Measurements from ENCODE around the gene ZFP1.
"Not testable (repeated sequence)": the region's sequence is repeated elsewhere in the genome, so short reads cannot be mapped to it uniquely, and the experiment has no call there.

Gene ZFP1

GRCh38 chr16:75114946-75115825, 33.1 kb upstream of the ZFP1 start:
- Histone ChIP-seq H3K36me3 (ENCODE audit: insufficient read depth, low read depth, low read length) (no peaks in the 10 kb centered on the region), H3K4me1 (ENCODE audit: insufficient read depth, low read length) (peaks cover 27% of the 10 kb centered on the region), H3K9me3 (ENCODE audit: insufficient read depth, low read depth, low read length) (no peaks in the 10 kb centered on the region), H3K27me3 (ENCODE audit: insufficient read depth, low read length) (no peaks in the 10 kb centered on the region), H3K27ac (ENCODE audit: low read length) (no peak overlapping the region), H3K4me3 (ENCODE audit: low read length) (no peak overlapping the region), H3K9ac (ENCODE audit: low read depth, low read length) (no peak overlapping the region)

GRCh38 chr16:75116081-75116910, 32.0 kb upstream of the ZFP1 start, which contains the start of gene LDHD:
Gene LDHD, minus strand, starts transcription at chr16:75116780. Its CDS starts 60 bp downstream, at chr16:75116720.
- Histone ChIP-seq H3K27me3 (ENCODE audit: insufficient read depth, low read length) (no peaks in the 10 kb centered on the region), H3K9ac (ENCODE audit: low read depth, low read length) (peak within 1 kb of the TSS; percentile 59; the same call in 1 of the 2 replicates), H3K27ac (ENCODE audit: low read length) (no peak within 1 kb of the TSS), H3K4me3 (ENCODE audit: low read length) (peak within 1 kb of the TSS; percentile 59), H3K9me3 (ENCODE audit: insufficient read depth, low read depth, low read length) (peaks cover 7% of the 10 kb centered on the region; the same call in 1 of the 2 replicates), H3K4me1 (ENCODE audit: insufficient read depth, low read length) (peaks cover 27% of the 10 kb centered on the region), H3K36me3 (ENCODE audit: insufficient read depth, low read depth, low read length) (no peaks in the 10 kb centered on the region)

- H3K9me3 ChIP-seq (ENCODE audit: insufficient read depth, low read depth, low read length), result peaks cover 13% of the 10 kb centered on the region
- no peak overlapping the region for H3K9ac ChIP-seq (ENCODE audit: low read depth, low read length)
- H3K4me3 ChIP-seq (ENCODE audit: low read length), result peak overlapping the region; percentile 59; the same call in 1 of the 2 replicates
- no peaks in the 10 kb centered on the region for H3K36me3 ChIP-seq (ENCODE audit: insufficient read depth, low read depth, low read length)
- no peak overlapping the region for H3K27ac ChIP-seq (ENCODE audit: low read length)
- H3K27me3 ChIP-seq (ENCODE audit: insufficient read depth, low read length), result no peaks in the 10 kb centered on the region
- H3K4me1 ChIP-seq (ENCODE audit: insufficient read depth, low read length), result peaks cover 22% of the 10 kb centered on the region
Observed at GRCh38 chr16:75116911-75117245, 31.4 kb upstream of the ZFP1 start.

GRCh38 chr16:75118943-75119539, 29.3 kb upstream of the ZFP1 start:
- H3K36me3 ChIP-seq (ENCODE audit: insufficient read depth, low read depth, low read length), result no peaks in the 10 kb centered on the region
- no peaks in the 10 kb centered on the region for H3K27me3 ChIP-seq (ENCODE audit: insufficient read depth, low read length)
- H3K9ac ChIP-seq (ENCODE audit: low read depth, low read length), result peak overlapping the region; percentile 21; the same call in 1 of the 2 replicates
- H3K4me3 ChIP-seq (ENCODE audit: low read length), result no peak overlapping the region
- no peak overlapping the region for H3K27ac ChIP-seq (ENCODE audit: low read length)
- H3K9me3 ChIP-seq (ENCODE audit: insufficient read depth, low read depth, low read length), result peaks cover 22% of the 10 kb centered on the region
- H3K4me1 ChIP-seq (ENCODE audit: insufficient read depth, low read length), result peaks cover 12% of the 10 kb centered on the region

GRCh38 chr16:75120253-75120652, 28.1 kb upstream of the ZFP1 start:
- Histone ChIP-seq H3K27ac (ENCODE audit: low read length) (no peak overlapping the region), H3K9ac (ENCODE audit: low read depth, low read length) (no peak overlapping the region), H3K27me3 (ENCODE audit: insufficient read depth, low read length) (no peaks in the 10 kb centered on the region), H3K36me3 (ENCODE audit: insufficient read depth, low read depth, low read length) (no peaks in the 10 kb centered on the region), H3K4me3 (ENCODE audit: low read length) (no peak overlapping the region), H3K4me1 (ENCODE audit: insufficient read depth, low read length) (peaks cover 12% of the 10 kb centered on the region), H3K9me3 (ENCODE audit: insufficient read depth, low read depth, low read length) (peaks cover 22% of the 10 kb centered on the region)

GRCh38 chr16:75121949-75122568, 26.3 kb upstream of the ZFP1 start:
- H3K9me3 ChIP-seq (ENCODE audit: insufficient read depth, low read depth, low read length), result peaks cover 29% of the 10 kb centered on the region
- no peak overlapping the region for H3K4me3 ChIP-seq (ENCODE audit: low read length)
- peaks cover 12% of the 10 kb centered on the region for H3K4me1 ChIP-seq (ENCODE audit: insufficient read depth, low read length)
- no peaks in the 10 kb centered on the region for H3K27me3 ChIP-seq (ENCODE audit: insufficient read depth, low read length)
- no peak overlapping the region for H3K27ac ChIP-seq (ENCODE audit: low read length)
- no peaks in the 10 kb centered on the region for H3K36me3 ChIP-seq (ENCODE audit: insufficient read depth, low read depth, low read length)
- H3K9ac ChIP-seq (ENCODE audit: low read depth, low read length), result no peak overlapping the region

GRCh38 chr16:75122609-75123008, 25.7 kb upstream of the ZFP1 start:
- H3K27ac ChIP-seq (ENCODE audit: low read length), result no peak overlapping the region
- no peaks in the 10 kb centered on the region for H3K27me3 ChIP-seq (ENCODE audit: insufficient read depth, low read length)
- H3K9me3 ChIP-seq (ENCODE audit: insufficient read depth, low read depth, low read length), result peaks cover 35% of the 10 kb centered on the region
- H3K36me3 ChIP-seq (ENCODE audit: insufficient read depth, low read depth, low read length), result no peaks in the 10 kb centered on the region
- no peak overlapping the region for H3K9ac ChIP-seq (ENCODE audit: low read depth, low read length)
- H3K4me1 ChIP-seq (ENCODE audit: insufficient read depth, low read length), result peaks cover 12% of the 10 kb centered on the region
- no peak overlapping the region for H3K4me3 ChIP-seq (ENCODE audit: low read length)

GRCh38 chr16:75127713-75128415, 20.5 kb upstream of the ZFP1 start:
- no peak overlapping the region for H3K4me3 ChIP-seq (ENCODE audit: low read length)
- H3K36me3 ChIP-seq (ENCODE audit: insufficient read depth, low read depth, low read length), result no peaks in the 10 kb centered on the region
- no peaks in the 10 kb centered on the region for H3K27me3 ChIP-seq (ENCODE audit: insufficient read depth, low read length)
- H3K9ac ChIP-seq (ENCODE audit: low read depth, low read length), result no peak overlapping the region
- H3K4me1 ChIP-seq (ENCODE audit: insufficient read depth, low read length), result peaks cover 6% of the 10 kb centered on the region; the same call in 1 of the 2 replicates
- no peak overlapping the region for H3K27ac ChIP-seq (ENCODE audit: low read length)
- H3K9me3 ChIP-seq (ENCODE audit: insufficient read depth, low read depth, low read length), result peaks cover 19% of the 10 kb centered on the region

- not testable (repeated sequence) for H3K4me3 ChIP-seq (ENCODE audit: low read length); H3K4me1 ChIP-seq (ENCODE audit: insufficient read depth, low read length); H3K36me3 ChIP-seq (ENCODE audit: insufficient read depth, low read depth, low read length); H3K27me3 ChIP-seq (ENCODE audit: insufficient read depth, low read length); H3K9ac ChIP-seq (ENCODE audit: low read depth, low read length); H3K27ac ChIP-seq (ENCODE audit: low read length)
- H3K9me3 ChIP-seq (ENCODE audit: insufficient read depth, low read depth, low read length), result peaks cover 19% of the 10 kb centered on the region
Observed at GRCh38 chr16:75129421-75130149, 18.7 kb upstream of the ZFP1 start.

- no peaks in the 10 kb centered on the region for H3K27me3 ChIP-seq (ENCODE audit: insufficient read depth, low read length)
- no peak overlapping the region for H3K9ac ChIP-seq (ENCODE audit: low read depth, low read length)
- H3K36me3 ChIP-seq (ENCODE audit: insufficient read depth, low read depth, low read length), result no peaks in the 10 kb centered on the region
- H3K27ac ChIP-seq (ENCODE audit: low read length), result no peak overlapping the region
- no peak overlapping the region for H3K4me3 ChIP-seq (ENCODE audit: low read length)
- peaks cover 6% of the 10 kb centered on the region; the same call in 1 of the 2 replicates for H3K4me1 ChIP-seq (ENCODE audit: insufficient read depth, low read length)
- H3K9me3 ChIP-seq (ENCODE audit: insufficient read depth, low read depth, low read length), result peaks cover 19% of the 10 kb centered on the region
Observed at GRCh38 chr16:75130150-75130771, 18.1 kb upstream of the ZFP1 start.

Measured in iPS-20b (cell line).